HepG2 (cell line): ENCODE data around the gene SLC41A3. TPM values are rescaled to one million over a fixed set of nuclear protein-coding genes. Genes with fewer than 3 reads are reported as not detected.

ENCODE experiments used
- ATAC-seq: fragments of 200-7000 bp; cut with Tn5 transposase; 3 replicates; pipeline ENCODE4 v1.9.1; 2020; ENCODE audit warnings: mild to moderate bottlenecking, moderate library complexity
- BruUV-seq: library from RNA; stranded (reverse); fragments of 400-500 nt; replicated peaks from 2 replicates; lab custom pipeline; 2021; lab: Mats Ljungman, UMichigan
- CTCF ChIA-PET: fragments of 300-600 bp; formaldehyde crosslinking; extraction: SDS; loops from one replicate; lab custom pipeline; 2021; ENCODE audit warnings: low total read pairs, inconsistent platforms, low intra/inter-chr PET ratio; lab: Yijun Ruan, JAX
- POLR2A ChIA-PET: fragments of 350-600 bp; sonication (Branson Sonifier 250); formaldehyde crosslinking; loops from one replicate; lab custom pipeline; 2020; ENCODE audit warnings: antibody characterized with exemption, inconsistent platforms; lab: Yijun Ruan, JAX
- DNase-seq: peaks from one replicate; pipeline ENCODE4 v3.0.0-alpha.2; 2015; ENCODE audit warnings: low spot score
- FAIRE-seq: peaks from 3 replicates; lab custom pipeline; 2011; peaks lifted over from hg19 to GRCh38; lab: Jason Lieb, UNC
- H2AFZ ChIP-seq: one replicate; pipeline ENCODE4 v1.6.1; 2011; ENCODE audit warnings: low read length, inconsistent platforms
- H3K27ac ChIP-seq: fragments of 300-600 bp; 3 replicates; pipeline ENCODE4 v1.8.0; 2011; ENCODE audit warnings: mixed run types, mild to moderate bottlenecking, mixed read lengths, low read length, inconsistent platforms; ENCODE audit not compliant: insufficient read depth; ENCODE audit errors: extremely low read length
- H3K27me3 ChIP-seq, 2 experiments: fragments of 200-600 bp in 1 of 2; 2 replicates in 1 of 2; 3 replicates in 1 of 2; pipeline versions ENCODE4 v1.6.0 to v1.8.0; 2011; ENCODE audit warnings: low read length in 2 of 2, mild to moderate bottlenecking in 2 of 2, moderate library complexity in 2 of 2, inconsistent platforms in 1 of 2; ENCODE audit not compliant: insufficient read depth in 2 of 2, control insufficient read depth in 1 of 2
- H3K36me3 ChIP-seq, 2 experiments: fragments of 200-600 bp in 1 of 2; replicated peaks in 1 of 2; 2 replicates in 1 of 2; 3 replicates in 1 of 2; pipeline versions ENCODE4 v1.5.1 to v1.8.0; 2011; ENCODE audit warnings: low read length in 2 of 2, inconsistent platforms in 1 of 2; ENCODE audit not compliant: insufficient read depth in 2 of 2, control insufficient read depth in 1 of 2
- H3K4me1 ChIP-seq: 2 replicates; pipeline ENCODE4 v1.5.1; 2012; ENCODE audit warnings: low read length, inconsistent platforms; ENCODE audit not compliant: insufficient read depth
- H3K4me2 ChIP-seq: 2 replicates; pipeline ENCODE4 v1.6.0; 2011; ENCODE audit warnings: low read depth, low read length, inconsistent platforms
- H3K4me3 ChIP-seq, 3 experiments: fragments of 200-600 bp in 1 of 3; sonication (generic), shearing (Covaris generic) in 1 of 3; replicated peaks in 1 of 3; 2 replicates each; pipeline ENCODE4 v1.5.1; 2011 to 2016; ENCODE audit warnings: low read length in 3 of 3, inconsistent platforms in 2 of 3, low read depth in 2 of 3, mild to moderate bottlenecking in 2 of 3, control low read depth in 1 of 3, mixed read lengths in 1 of 3; ENCODE audit not compliant: insufficient read depth in 1 of 3
- H3K79me2 ChIP-seq: one replicate; pipeline ENCODE4 v1.6.1; 2011; ENCODE audit warnings: low read length, inconsistent platforms; ENCODE audit not compliant: insufficient read depth
- H3K9ac ChIP-seq: 2 replicates; pipeline ENCODE4 v1.6.0; 2011; ENCODE audit warnings: mild to moderate bottlenecking, low read depth, low read length, inconsistent platforms; ENCODE audit not compliant: insufficient read depth
- H3K9me3 ChIP-seq: 2 replicates; pipeline ENCODE4 v1.5.1; 2012; ENCODE audit warnings: mild to moderate bottlenecking, low read length
- H4K20me1 ChIP-seq: 2 replicates; pipeline ENCODE4 v1.6.0; 2011; ENCODE audit warnings: inconsistent platforms, mild to moderate bottlenecking, low read length, moderate library complexity; ENCODE audit not compliant: insufficient read depth
- CCDC6 ChIP-seq: sonication (generic); formaldehyde crosslinking; IDR thresholded peaks from 2 replicates; pipeline ENCODE4 v1.8.1; 2022; ENCODE audit warnings: mild to moderate bottlenecking, missing genetic modification reagents, moderate library complexity
- GLI4 ChIP-seq: sonication (generic); formaldehyde crosslinking; IDR thresholded peaks from 2 replicates; pipeline ENCODE4 v1.5.1; 2020; ENCODE audit warnings: missing genetic modification reagents, mild to moderate bottlenecking, moderate library complexity, borderline replicate concordance
- YEATS2 ChIP-seq: sonication (generic); formaldehyde crosslinking; IDR thresholded peaks from 2 replicates; pipeline ENCODE4 v1.4.0; 2020; ENCODE audit warnings: missing genetic modification reagents, borderline replicate concordance
- WGBS: methylation state at CpG from one replicate; pipeline ENCODE4 v1.1.6; 2017; ENCODE audit warnings: low lambda C conversion rate; 5-methylcytosine and 5-hydroxymethylcytosine counted together
- in situ Hi-C: cut with HindIII; loops from 2 replicates; pipeline ENCODE4 v1.10.0; 2017; ENCODE audit warnings: low pct_unique_long_range_greater_than_20kb; ENCODE audit not compliant: extremely low pct_ligation_motif_present
- intact Hi-C: fragments of 100-400 bp; cut with micrococcal nuclease; formaldehyde crosslinking; loops from one replicate; pipeline ENCODE4 v1.10.0; 2022; ENCODE audit not compliant: unreplicated experiment
- polyA plus RNA-seq, 8 experiments: library from polyadenylated mRNA; depleted of rRNA in 3 of 8; stranded (reverse) in 7 of 8; unstranded in 1 of 8; fragments of >200 nt; fragmentation: Illumina TruSeq in 4 of 8; extraction: Trizol in 4 of 8; gene quantifications; 2 replicates each; pipeline versions ENCODE4 v1.2.1 to v1.2.3, GENCODE V29; 2011 to 2016; ENCODE audit warnings: low read depth in 4 of 8, missing spikeins in 1 of 8, mixed read lengths in 1 of 8; ENCODE audit not compliant: insufficient read depth in 1 of 8
- total RNA-seq, 5 experiments: library from RNA; depleted of rRNA; stranded (reverse); fragments of >200 nt; fragmentation: Illumina TruSeq; extraction: Trizol; gene quantifications; 2 replicates each; pipeline ENCODE4 v1.2.3, GENCODE V29; 2016; ENCODE audit warnings: low read depth in 1 of 5
- TF ChIP-seq, protein P1 (sequence below): sonication (generic); formaldehyde crosslinking; IDR thresholded peaks from 2 replicates; pipeline ENCODE4 v1.5.0; 2020; ENCODE audit warnings: mild to moderate bottlenecking, missing genetic modification reagents, moderate library complexity

SLC41A3 gene
- total and polyA plus RNA-seq, 2 of the 13 experiments (the other 11 are each of a cell fraction or from before 2014, with no cell fraction given) = 26.0 to 71.1 TPM

DNA sequence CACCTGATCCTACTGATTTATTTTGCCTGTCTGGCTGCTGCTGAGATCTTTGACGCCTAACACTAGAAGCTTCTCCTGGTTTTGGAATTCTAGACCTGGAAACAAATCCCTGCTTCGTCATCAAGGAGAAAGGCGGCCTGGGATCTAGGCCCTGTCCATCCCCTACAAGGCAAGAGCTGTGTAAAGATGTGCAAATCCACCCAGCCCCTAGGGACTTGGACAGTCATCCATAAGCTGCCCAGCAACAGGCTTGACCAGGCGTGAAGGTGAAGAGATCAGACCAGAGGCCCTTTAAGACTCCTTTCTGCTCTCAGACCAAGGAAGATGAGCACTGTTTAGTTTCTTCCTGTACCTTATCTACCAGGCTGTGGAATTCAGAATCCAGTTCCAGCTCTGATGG, 32.2 kb downstream of the SLC41A3 start:
- intact Hi-C loops = loop anchor here (10.0 kb wide), 1 partner anchor 57 kb away; no protein-coding TSS in a partner anchor
- FAIRE-seq = no peak

DNA sequence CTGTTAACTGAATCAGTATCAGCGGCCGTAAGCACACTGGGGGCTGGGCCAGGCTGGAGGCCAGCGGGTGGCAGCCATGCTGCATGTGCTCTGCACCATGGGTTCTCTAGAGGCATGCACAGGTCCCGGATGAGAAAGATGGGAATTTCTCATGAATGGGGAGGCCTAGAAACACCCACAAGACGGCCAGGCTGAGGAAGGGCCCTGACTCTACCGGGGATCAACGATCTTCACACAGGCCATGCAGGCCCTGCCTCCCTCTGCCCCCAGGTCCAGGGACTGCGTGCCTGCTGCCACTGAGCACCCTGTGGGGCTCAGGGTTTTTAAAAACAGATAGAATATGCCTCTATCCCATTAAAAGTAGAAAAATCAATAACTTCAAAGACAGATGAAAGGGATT, 32.7 kb downstream of the SLC41A3 start:
- H2AFZ ChIP-seq = no peak overlapping the region
- CTCF ChIA-PET = no interaction called here
- in situ Hi-C loops (no loop called here), intact Hi-C loops (loop anchor here (10.0 kb wide), 1 partner anchor 56 kb away; no protein-coding TSS in a partner anchor)
- no peak overlapping the region for H3K9ac ChIP-seq
- 76% methylated on average over 8 of the region's 8 CpGs for WGBS
- H3K4me3 ChIP-seq = no peak overlapping the region
- BruUV-seq = no TSS peak
- H3K36me3 ChIP-seq = no peaks in the 10 kb centered on the region
- FAIRE-seq (no peak), DNase-seq (no peak), ATAC-seq (no peak; the same call in 2 of the 3 replicates)
- no peak overlapping the region for H3K4me2 ChIP-seq
- peaks cover 33% of the 10 kb centered on the region for H3K4me1 ChIP-seq
- no peak overlapping the region for H3K27ac ChIP-seq
- TF ChIP-seq YEATS2 (CRISPR knock-in tag) = no peak
- TF ChIP-seq, protein P1, sequence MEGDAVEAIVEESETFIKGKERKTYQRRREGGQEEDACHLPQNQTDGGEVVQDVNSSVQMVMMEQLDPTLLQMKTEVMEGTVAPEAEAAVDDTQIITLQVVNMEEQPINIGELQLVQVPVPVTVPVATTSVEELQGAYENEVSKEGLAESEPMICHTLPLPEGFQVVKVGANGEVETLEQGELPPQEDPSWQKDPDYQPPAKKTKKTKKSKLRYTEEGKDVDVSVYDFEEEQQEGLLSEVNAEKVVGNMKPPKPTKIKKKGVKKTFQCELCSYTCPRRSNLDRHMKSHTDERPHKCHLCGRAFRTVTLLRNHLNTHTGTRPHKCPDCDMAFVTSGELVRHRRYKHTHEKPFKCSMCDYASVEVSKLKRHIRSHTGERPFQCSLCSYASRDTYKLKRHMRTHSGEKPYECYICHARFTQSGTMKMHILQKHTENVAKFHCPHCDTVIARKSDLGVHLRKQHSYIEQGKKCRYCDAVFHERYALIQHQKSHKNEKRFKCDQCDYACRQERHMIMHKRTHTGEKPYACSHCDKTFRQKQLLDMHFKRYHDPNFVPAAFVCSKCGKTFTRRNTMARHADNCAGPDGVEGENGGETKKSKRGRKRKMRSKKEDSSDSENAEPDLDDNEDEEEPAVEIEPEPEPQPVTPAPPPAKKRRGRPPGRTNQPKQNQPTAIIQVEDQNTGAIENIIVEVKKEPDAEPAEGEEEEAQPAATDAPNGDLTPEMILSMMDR (CRISPR knock-in tag) = peak; percentile 30; the same call in 1 of the 2 replicates
- H3K27me3 ChIP-seq = no peaks in the 10 kb centered on the region
- no peaks in the 10 kb centered on the region for H3K79me2 ChIP-seq
- no peaks in the 10 kb centered on the region for H3K9me3 ChIP-seq
- H4K20me1 ChIP-seq = no peaks in the 10 kb centered on the region
- POLR2A ChIA-PET = no interaction called here

More for the DNA sequence above, 32.2 kb downstream of the SLC41A3 start:
- H3K9ac ChIP-seq = no peak overlapping the region
- H2AFZ ChIP-seq = no peak overlapping the region
- peaks cover 38% of the 10 kb centered on the region for H3K4me1 ChIP-seq
- H3K4me3 ChIP-seq = no peak overlapping the region
- POLR2A ChIA-PET = no interaction called here
- H3K36me3 ChIP-seq = no peaks in the 10 kb centered on the region
- in situ Hi-C loops = no loop called here
- H3K9me3 ChIP-seq = no peaks in the 10 kb centered on the region
- BruUV-seq = no TSS peak
- 91% methylated on average over 4 of the region's 4 CpGs for WGBS
- H3K27me3 ChIP-seq = no peaks in the 10 kb centered on the region
- TF ChIP-seq CCDC6 (CRISPR knock-in tag) (no peak), GLI4 (CRISPR knock-in tag) (no peak)
- no peaks in the 10 kb centered on the region for H4K20me1 ChIP-seq
- no peak for ATAC-seq
- DNase-seq = no peak
- no peak overlapping the region for H3K4me2 ChIP-seq
- H3K79me2 ChIP-seq = no peaks in the 10 kb centered on the region
- CTCF ChIA-PET = no interaction called here
- no peak overlapping the region for H3K27ac ChIP-seq
